Stimulated activated CD4-positive, alpha-beta T cell treated with anti-CD3 and anti-CD28 coated beads, Interleukin-15, amount 100 ng/mL, for 48 hours (primary cell): ENCODE measurements around the gene EP300.
"Not testable (repeated sequence)": the region's sequence is repeated elsewhere in the genome, so short reads cannot be mapped to it uniquely, and the experiment has no call there.

ENCODE experiments used
- DNase-seq, 2 donors: peaks; one replicate each; pipeline ENCODE4 v3.0.0-alpha.2; 2020; ENCODE audit warnings: low read depth in 2 of 2

The EP300 gene

DNA sequence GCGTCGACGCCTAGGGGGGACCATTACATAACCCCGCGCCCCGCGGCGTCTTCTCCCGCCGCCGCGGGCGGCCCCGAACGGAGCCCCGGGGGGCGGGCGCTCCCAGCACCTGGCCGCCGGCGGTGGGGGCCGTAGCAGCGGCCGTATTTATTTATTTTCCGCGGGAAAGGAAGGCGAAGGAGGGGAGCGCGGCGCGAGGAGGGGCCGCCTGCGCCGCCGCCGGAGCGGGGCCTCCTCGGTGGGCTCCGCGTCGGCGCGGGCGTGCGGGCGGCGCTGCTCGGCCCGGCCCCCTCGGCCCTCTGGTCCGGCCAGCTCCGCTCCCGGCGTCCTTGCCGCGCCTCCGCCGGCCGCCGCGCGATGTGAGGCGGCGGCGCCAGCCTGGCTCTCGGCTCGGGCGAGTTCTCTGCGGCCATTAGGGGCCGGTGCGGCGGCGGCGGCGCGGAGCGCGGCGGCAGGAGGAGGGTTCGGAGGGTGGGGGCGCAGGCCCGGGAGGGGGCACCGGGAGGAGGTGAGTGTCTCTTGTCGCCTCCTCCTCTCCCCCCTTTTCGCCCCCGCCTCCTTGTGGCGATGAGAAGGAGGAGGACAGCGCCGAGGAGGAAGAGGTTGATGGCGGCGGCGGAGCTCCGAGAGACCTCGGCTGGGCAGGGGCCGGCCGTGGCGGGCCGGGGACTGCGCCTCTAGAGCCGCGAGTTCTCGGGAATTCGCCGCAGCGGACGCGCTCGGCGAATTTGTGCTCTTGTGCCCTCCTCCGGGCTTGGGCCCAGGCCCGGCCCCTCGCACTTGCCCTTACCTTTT, at the start of gene EP300:
TSS of gene EP300 (plus strand) at position 570 of the 795 bp plus-strand sequence. CDS start 413 bp downstream, outside the sequence.
- peak; percentile 62 to 75 for DNase-seq

DNA sequence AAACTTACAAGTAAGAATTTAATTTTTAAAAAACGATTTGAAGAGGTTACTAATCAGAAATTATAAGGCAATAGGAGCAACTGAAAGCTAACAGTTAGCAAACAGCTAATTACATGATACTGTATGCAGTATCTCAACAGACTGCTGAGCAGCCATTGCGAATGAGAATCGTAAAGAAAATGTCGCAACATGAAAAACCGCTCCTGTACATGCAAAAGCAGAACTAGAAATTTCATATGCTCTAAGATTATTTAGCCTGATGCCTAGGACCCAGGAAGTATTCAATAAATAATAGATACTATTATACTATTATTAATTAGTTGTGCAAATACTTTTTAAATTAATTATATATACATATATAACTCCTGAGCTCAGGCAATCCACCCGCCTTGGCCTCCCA, 48.7 kb upstream of the EP300 start:
- no peak for DNase-seq

DNA sequence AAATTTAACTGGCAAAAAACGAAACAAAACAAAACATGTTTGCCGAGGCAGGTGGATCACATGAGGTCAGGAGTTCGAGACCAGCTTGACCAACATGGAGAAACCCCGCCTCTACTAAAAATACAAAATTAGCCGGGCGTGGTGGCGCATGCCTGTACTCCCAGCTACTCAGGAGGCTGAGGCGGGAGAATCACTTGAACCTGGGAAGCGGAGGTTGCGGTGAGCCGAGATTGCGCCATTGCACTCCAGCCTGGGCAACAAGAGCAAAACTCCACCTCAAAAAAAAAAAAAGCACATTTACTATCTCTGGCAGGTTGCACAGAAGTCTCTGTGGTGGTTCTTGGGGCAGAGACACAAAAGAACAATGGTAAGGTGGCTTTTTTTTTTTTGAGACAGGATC, 46.8 kb upstream of the EP300 start:
- DNase-seq = not testable (repeated sequence)

DNA sequence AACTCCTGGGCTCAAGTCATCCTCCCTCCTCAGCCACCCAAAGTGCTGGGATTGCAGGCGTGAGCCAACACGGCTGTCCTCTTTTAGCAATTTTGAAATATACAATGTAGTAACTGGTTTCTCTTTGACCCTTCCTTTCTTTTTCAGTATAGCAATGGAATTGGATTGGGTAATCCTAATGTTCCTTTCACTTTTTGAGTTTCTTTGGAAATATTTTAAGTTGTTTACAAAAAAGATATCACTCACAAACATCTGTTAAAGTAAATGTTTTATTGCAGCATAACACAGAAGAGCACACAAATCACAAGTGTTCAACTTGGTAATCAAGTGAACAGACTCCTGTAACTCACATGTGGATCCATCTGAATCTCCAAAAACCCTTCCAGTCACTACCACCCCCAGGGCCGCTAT, 44.6 kb upstream of the EP300 start:
- no peak for DNase-seq

DNA sequence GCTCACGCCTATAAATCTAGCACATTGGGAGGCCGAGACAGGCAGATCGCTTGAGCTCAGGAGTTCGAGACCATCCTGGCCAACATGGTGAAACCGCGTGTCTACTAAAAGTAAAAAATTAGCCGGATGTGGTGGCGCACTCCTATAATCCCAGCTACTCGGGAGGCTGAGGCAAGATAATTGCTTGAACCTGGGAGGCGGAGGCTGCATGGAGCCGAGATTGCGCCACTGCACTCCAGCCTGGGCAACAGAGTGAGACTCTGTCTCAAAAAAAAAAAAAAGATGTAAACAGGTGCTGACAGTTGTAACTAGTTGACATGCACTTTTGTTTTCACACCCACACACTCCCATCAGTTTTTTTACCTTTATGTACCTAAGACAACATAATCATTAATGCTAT, 44.0 kb upstream of the EP300 start:
- not testable (repeated sequence) for DNase-seq

DNA sequence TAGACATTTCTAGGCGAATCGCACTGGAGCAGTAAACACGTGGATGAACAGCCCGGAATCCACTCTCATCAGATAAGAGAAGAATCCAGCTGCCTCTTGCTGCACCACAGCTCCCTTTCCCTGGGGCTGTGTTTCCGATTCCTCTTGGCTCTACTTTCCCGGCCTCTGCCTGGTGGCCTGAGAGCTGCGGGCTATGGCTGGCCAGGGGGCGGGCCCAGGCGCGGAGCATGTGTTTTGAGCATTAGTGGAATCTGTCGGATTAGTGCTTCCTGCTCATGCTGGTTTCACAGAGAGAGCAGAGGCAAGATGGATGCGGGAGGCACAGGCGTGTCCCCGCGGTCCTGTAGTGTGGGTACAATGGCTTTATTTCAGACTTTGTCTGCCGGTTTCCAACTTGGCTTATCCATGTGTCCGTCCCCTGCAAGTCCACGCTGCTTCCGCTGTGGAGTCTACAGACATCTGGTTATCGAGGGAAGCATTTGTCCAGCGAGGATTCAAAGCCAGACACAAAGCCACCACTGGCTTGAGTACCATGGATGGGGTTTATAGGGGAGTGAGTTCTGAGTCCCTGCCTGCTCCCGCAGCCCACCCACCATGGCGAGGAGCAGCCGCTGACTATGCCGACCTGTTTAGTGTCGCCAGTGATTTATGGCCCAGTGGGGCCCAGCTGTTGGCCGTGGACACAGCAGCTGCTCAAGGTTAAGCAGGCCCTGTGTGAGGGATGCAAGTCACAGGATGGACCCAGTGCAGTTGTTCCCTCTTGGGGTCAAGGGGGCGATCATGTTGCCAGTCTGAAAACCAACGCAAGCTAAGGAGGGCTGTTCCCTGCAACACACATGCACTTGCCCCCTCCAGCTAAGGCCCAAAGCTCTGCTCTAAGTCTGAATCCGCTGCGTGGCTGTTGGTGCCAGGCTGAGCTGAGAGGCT, 43.3 kb upstream of the EP300 start:
- no peak for DNase-seq

DNA sequence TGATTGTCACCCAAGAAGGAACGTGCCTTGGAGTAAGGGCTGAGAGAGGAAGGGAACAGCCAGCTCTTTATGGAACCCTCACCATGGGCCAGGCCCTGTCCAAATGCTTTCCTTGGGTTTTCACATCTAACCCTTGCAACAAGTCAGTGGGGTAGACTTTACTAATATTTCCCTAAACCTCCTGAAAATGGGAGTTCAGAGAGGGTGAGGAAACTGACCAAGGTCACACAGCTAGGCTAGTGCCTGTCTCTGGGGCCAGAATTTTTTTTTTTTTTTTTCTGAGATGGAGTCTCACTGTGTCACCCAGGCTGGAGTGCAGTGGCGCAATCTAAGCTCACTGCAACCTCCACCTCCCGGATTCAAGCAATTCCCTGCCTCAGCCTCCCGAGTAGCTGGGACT, 42.6 kb upstream of the EP300 start:
- DNase-seq = not testable (repeated sequence)

DNA sequence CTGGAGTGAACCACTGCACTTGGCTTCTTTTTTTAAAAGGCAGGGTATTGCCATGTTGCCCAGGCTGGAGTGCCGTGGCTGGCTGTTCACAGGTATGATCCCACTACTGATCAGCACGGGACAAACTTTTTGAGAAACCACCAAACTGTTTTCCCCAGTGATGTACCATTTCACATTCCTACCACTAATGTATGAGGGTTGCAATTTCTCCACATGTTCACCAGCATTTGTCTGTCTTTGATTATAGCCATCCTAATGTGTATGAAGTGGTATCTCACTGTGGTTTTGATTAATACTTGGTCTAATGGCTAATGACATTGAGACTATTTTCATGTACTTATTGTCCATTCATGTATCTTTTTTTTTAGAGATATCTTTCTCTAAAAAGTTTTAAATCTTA, 41.5 kb upstream of the EP300 start:
- no peak for DNase-seq

DNA sequence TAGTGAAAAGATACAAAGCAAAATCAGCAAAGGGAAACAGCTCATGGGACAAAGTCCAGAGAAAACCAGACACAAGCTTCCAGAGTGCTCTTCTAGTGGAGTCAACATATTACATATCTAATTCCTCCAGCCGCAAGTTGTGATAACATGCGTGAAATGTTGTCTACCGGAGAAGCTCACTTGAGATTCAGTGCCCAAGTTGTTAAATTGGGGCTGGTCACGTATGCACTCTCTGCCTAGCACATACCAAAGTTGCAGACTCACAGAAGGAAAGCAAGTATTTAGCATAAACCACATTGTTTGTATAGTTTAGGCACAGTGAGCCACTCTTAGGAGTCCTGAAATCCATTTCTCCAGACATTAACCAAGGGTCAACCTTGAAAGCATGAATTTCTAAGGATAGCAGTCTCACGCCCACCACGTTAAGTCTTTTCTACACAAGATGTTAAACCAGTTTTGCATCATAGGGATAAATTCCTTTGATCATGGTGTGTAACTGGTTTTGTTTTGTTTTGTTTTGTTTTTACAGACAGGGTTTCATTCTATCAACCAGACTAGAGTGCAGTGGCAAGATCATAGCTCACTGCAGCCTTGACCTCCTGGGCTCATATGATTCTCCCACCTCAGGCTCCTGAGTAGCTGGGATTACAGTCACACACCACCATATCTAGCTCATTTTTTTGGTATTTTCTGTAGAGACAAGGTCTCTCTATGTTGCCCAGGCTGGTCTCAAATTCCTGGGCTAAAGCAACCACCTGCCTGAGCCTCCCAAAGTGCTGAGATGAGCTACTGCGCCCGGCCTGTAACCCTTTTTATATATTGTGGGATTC, 39.5 kb upstream of the EP300 start:
- DNase-seq = no peak

DNA sequence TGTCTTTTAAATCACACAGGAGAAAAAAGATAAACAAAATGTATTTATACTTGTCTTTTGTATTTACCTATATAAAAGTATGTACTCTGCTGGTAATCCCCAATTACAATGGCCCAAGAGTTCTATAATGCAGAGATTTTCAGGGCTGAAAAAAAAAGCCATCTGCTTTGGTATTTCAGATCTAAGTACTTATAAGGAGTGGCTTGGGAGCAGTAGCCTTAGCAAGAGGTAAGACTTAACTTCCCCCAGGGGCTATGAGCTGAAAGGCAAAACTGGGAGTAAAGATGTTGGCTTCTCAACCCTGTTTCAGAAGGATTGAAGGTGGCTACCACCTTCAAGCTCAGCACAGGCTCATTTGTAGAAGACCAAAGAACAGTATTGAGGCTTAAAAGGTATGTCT, 35.3 kb upstream of the EP300 start:
- no peak for DNase-seq

DNA sequence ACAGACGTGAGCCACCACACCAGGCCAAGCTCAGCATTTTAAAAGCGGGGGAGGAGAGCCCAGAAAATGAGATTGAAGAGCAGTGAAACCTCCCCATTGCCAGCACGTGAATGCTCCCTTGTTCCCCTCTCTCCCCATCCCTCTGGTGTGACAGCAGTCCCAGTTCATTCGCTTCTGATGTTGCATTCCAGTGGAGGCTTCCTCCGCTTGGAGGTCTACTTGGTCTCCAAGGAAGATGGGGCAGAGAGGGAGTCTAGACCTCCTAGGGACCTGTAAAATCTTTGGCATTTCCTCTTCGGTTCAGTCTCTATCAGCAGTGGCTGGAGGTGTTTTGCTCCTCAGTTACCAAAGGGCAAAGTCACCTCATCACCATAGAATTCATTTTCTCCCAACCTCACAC, 30.2 kb upstream of the EP300 start:
- no peak for DNase-seq

DNA sequence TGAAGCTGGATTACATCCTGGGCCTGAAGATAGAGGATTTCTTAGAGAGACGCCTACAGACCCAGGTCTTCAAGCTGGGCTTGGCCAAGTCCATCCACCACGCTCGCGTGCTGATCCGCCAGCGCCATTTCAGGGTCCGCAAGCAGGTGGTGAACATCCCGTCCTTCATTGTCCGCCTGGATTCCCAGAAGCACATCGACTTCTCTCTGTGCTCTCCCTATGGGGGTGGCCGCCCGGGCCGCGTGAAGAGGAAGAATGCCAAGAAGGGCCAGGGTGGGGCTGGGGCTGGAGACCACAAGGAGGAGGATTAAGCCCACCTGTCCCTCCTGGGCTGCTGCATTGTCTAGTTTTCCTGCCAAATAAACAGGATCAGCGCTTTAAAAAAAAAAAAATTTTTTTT, 28.1 kb upstream of the EP300 start:
- DNase-seq = not testable (repeated sequence)

DNA sequence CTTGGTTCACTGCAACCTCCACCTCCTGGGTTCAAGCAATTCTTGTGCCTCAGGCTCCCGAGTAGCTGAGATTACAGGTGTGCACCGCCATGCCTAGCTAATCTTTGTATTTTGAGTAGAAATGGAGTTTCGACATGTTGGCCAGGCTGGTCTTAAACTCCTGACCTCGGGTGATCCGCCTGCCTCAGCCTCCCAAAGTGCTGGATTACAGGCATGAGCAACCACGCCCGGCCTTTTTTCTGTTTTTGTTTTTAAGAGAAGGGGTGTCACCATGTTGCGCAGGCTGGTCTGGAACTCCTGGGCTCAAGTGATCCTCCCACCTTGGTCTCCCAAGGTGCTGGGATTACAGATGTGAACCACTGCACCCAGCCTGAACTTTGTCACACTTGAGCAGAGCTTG, 26.1 kb upstream of the EP300 start:
- DNase-seq = not testable (repeated sequence)

DNA sequence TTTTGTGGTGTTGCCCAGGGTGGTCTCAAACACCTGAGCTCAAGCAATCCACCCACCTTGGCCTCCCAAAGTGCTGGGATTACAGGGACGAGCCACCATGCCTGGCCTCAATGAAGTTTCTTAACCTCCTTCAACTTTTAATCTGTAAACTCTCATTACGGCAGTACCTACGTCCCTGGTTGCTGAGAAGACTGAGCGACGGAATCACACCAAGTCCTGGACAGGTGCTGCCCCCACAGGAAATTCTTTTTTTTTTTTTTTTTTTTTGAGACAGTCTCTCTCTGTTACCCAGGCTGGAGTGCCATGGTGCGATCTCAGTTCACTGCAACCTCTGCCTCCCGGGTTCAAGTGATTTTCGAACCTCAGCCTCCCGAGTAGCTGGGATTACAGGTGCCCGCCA, 24.4 kb upstream of the EP300 start:
- DNase-seq = not testable (repeated sequence)

DNA sequence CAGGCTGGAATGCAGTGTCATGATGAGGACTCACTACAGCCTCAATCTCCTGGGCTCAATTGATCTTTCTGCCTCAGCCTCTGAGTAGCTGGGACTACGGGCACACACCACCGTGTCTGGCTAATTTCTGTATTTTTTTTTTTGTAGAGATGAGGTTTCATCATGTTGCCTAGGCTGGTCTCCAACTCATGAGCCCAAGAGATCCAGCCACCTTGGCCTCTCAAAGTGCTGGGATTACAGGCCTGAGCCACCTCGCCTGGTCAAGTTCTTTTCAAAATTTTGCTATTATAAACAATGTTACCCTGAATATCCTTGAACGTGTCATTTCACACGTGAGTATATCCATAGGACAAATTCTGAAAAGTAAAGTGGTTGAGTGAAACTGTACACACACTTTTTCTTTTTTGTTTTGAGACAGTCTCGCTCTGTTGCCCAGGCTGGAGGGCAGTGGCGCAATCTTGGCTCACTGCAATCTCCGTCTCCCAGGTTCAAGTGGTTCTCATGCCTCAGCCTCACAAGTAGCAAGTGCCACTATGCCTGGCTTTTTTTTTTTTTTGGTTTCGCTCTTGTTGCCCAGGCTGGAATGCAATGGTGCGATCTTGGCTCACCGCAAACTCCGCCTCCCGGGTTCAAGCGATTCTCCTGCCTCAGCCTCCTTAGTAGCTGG, 21.6 kb upstream of the EP300 start:
- DNase-seq = no peak

DNA sequence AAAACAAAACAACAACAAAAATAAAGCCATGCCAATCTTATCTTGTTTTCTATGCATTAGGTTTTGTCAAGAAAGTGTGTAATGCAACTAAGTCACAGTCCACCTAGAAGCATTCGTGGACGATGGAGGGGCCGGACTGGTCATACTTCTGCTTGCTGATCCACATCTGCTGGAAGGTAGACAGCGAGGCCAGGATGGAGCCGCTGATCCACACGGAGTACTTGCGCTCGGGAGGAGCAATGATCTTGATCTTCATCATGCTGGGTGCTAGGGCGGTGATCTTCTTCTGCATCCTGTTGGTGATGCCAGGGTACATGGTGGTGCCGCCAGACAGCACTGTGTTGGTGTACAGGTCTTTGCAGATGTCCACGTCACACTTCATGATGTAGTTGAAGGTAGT, 18.3 kb upstream of the EP300 start:
- no peak for DNase-seq

DNA sequence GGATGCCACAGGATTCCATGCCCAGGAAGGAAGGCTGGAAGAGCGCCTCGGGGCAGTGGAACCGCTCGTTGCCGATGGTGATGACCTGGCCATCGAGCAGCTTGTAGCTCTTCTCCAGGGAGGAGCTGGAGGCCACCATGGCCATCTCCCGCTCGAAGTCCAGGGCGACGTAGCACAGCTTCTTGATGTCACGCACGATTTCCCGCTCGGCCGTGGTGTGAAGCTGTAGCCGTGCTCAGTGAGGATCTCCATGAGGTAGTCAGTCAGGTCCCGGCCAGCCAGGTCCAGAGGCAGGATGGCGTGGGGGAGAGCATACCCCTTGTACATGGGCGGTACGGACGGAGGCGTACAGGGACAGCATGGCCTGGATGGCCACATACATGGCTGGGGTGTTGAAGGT, 17.9 kb upstream of the EP300 start:
- DNase-seq = no peak

DNA sequence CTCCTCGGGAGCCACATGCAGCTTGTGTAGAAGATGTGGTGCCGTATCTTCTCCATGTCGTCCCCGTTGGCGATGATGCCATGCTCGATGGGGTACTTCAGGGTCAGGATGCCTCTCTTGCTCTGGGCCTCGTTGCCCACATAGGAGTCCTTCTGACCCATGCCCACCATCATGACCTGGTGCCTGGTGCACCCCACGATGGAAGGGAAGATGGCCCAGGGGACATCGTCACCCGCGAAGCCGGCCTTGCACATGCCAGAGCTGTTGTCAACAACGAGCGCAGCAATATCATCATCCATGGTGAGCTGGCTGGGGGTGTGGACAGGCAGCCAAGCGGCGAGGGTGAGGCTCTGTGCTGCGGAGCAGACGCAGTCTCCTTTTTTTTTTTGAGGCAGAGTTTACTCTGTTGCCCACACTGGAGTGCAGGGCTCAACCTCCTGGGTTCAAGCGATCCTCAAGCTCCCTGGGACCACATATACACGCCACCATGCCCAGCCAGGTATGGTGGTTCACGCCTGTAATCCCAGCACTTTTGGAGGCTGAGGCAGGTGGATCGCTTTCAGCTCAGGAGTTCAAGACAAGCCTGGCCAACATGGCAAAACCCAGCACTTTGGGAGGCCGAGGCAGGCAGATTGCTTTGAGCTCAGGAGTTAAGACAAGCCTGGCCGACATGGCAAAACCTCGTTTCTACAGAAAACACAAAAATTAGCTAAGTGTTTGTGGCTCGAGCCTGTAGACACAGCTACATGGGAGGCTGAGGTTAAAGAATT, 17.3 kb upstream of the EP300 start:
- no peak for DNase-seq

DNA sequence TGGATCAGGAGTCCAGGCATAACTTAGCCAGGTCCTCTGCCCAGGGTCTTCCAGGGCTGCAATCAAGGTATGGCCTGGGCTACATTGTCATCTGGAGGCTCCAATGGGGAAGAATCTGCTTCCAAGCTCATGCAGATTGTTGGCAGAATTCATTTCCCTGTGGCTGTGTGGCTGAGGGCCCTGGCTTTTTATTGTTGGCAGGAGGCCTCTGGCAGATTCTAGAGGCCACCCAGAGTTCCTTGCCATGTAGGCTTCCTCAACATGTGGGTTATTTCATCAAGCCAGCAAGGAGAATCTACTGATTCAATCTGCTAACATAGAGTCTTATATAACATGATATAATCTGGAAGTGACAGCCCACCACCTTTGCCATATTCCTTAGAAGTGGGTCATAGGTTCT, 16.4 kb upstream of the EP300 start:
- no peak for DNase-seq

DNA sequence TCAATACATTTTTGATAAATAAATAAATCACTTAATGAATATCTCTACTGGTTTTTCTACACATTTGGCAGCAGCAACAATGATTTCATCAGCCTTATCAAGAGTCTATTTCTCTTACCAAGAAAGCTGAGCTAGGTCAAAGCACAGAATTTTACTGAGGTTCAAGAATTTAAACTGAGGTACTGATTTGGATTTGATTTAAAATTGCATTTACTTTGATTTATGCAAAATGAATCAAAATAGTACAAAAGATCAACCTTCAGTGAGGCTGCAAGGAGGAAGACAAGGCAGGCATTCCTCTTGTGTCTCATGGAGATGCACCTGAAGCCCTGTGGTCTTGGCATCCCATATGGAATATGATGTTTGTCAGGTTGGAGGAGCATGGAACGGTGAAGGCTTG, 15.5 kb upstream of the EP300 start:
- DNase-seq = no peak

DNA sequence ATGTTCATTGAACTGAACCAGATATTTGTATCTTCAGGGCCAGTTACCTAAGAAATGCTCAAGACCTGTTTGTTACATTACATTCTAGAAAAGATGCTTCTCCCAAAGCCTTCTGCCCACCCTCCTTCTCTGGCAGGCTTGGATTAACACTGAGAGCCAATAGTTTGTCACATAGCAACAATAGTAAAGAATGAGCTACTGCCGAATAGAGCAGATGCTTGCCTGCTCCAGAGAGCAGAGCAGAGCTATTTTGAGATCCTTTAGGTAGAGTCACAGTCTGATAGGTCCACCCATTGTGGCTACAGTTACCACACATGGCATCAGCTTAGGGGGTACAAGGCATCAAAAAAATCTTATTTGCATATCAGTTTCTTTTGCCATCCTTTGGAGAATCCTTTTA, 13.5 kb upstream of the EP300 start:
- no peak for DNase-seq
